GM18511 (cell line): Measurements from ENCODE around the gene RAB11A.

Source experiments
- ATAC-seq: cut with Tn5 transposase; IDR thresholded peaks from one replicate; pipeline ENCODE4 v1.9.1; 2021; ENCODE audit warnings: mild to moderate bottlenecking, moderate library complexity; ENCODE audit not compliant: unreplicated experiment

Gene RAB11A

GRCh38 chr15:65869126-65869953 lies at the start of gene RAB11A:
Gene RAB11A (plus strand): TSS chr15:65869491. CDS start chr15:65869586, 95 bp downstream.
- ATAC-seq = peak; percentile 91

- no peak for ATAC-seq
Observed at GRCh38 chr15:65819563-65819960, 49.7 kb upstream of the RAB11A start.

GRCh38 chr15:65821070-65821469 lies 48.2 kb upstream of the RAB11A start:
- no peak for ATAC-seq

- no peak for ATAC-seq
Observed at GRCh38 chr15:65822316-65822715, 47.0 kb upstream of the RAB11A start.

GRCh38 chr15:65824031-65824743 lies 45.1 kb upstream of the RAB11A start:
- no peak for ATAC-seq

GRCh38 chr15:65824941-65825544 lies 44.2 kb upstream of the RAB11A start:
- ATAC-seq = no peak

GRCh38 chr15:65827065-65827464 lies 42.2 kb upstream of the RAB11A start:
- ATAC-seq = no peak

- no peak for ATAC-seq
Observed at GRCh38 chr15:65828585-65828984, 40.7 kb upstream of the RAB11A start.

- ATAC-seq = no peak
Observed at GRCh38 chr15:65829130-65829764, 40.0 kb upstream of the RAB11A start.

GRCh38 chr15:65832549-65833364 lies 36.5 kb upstream of the RAB11A start:
- no peak for ATAC-seq

- no peak for ATAC-seq
Observed at GRCh38 chr15:65833501-65834205, 35.6 kb upstream of the RAB11A start.

- no peak for ATAC-seq
Observed at GRCh38 chr15:65834603-65835282, 34.5 kb upstream of the RAB11A start.

- no peak for ATAC-seq
Observed at GRCh38 chr15:65835447-65835846, 33.8 kb upstream of the RAB11A start.

GRCh38 chr15:65836665-65837064 lies 32.6 kb upstream of the RAB11A start:
- no peak for ATAC-seq

GRCh38 chr15:65837301-65838294 lies 31.7 kb upstream of the RAB11A start:
- no peak for ATAC-seq

GRCh38 chr15:65839354-65839901 lies 29.9 kb upstream of the RAB11A start:
- ATAC-seq = no peak

- ATAC-seq = no peak
Observed at GRCh38 chr15:65839985-65840384, 29.3 kb upstream of the RAB11A start.
